Glutamatergic neuron (in vitro differentiated cells): Measurements from ENCODE around the gene PTPRM. TPM values are rescaled to one million over a fixed set of nuclear protein-coding genes. Genes with fewer than 3 reads are reported as not detected.

Source experiments
- DNase-seq: peaks from one replicate; pipeline ENCODE4 v3.0.0; 2022
- H3K27ac Mint-ChIP-seq: one replicate; pipeline ENCODE4 v1.8.0; 2020; ENCODE audit warnings: mild to moderate bottlenecking, mixed read lengths, inconsistent platforms; ENCODE audit not compliant: unreplicated experiment
- H3K27me3 Mint-ChIP-seq: one replicate; pipeline ENCODE4 v1.8.0; 2020; ENCODE audit warnings: mild to moderate bottlenecking, moderate library complexity, mixed read lengths, inconsistent platforms; ENCODE audit not compliant: unreplicated experiment
- H3K36me3 Mint-ChIP-seq: one replicate; pipeline ENCODE4 v1.8.0; 2020; ENCODE audit warnings: mild to moderate bottlenecking, mixed read lengths, inconsistent platforms; ENCODE audit not compliant: unreplicated experiment
- H3K4me1 Mint-ChIP-seq: one replicate; pipeline ENCODE4 v1.8.0; 2020; ENCODE audit warnings: mild to moderate bottlenecking, low read depth, mixed read lengths, inconsistent platforms; ENCODE audit not compliant: unreplicated experiment
- H3K4me3 Mint-ChIP-seq: one replicate; pipeline ENCODE4 v1.8.0; 2020; ENCODE audit warnings: mild to moderate bottlenecking, mixed read lengths, inconsistent platforms; ENCODE audit not compliant: unreplicated experiment
- H3K9me3 Mint-ChIP-seq: one replicate; pipeline ENCODE4 v1.8.0; 2020; ENCODE audit warnings: mild to moderate bottlenecking, moderate library complexity, mixed read lengths, inconsistent platforms; ENCODE audit not compliant: unreplicated experiment
- CTCF ChIP-seq: fragments of 200-600 bp; sonication (generic); IDR thresholded peaks from one replicate; pipeline ENCODE4 v1.5.0; 2021; ENCODE audit not compliant: partially characterized antibody, unreplicated experiment
- total RNA-seq: library from RNA; stranded (reverse); fragmentation: NEBNext Ultra II Directional; extraction: Animal tissue kit (Norgen Biotek cat#: 25700); gene quantifications from one replicate; pipeline ENCODE4 v1.2.1, GENCODE V29; 2021; ENCODE audit not compliant: unreplicated experiment

The PTPRM gene
- total RNA-seq, 1 donor from 2014 or later, result 23.9 TPM

- no peak overlapping the region for H3K27ac Mint-ChIP-seq
- peaks cover 4% of the 10 kb centered on the region for H3K4me1 Mint-ChIP-seq
- no peak for DNase-seq
- H3K27me3 Mint-ChIP-seq, result peaks cover 2% of the 10 kb centered on the region
- peaks cover 5% of the 10 kb centered on the region for H3K9me3 Mint-ChIP-seq
- no peaks in the 10 kb centered on the region for H3K36me3 Mint-ChIP-seq
- TF ChIP-seq CTCF, result no peak
- H3K4me3 Mint-ChIP-seq, result no peak overlapping the region
Observed at GRCh38 chr18:8361941-8362471, 794.9 kb downstream of the PTPRM start.

- Mint-ChIP-seq H3K27ac (no peak overlapping the region), H3K9me3 (peaks cover 2% of the 10 kb centered on the region), H3K4me1 (peaks cover 4% of the 10 kb centered on the region), H3K4me3 (no peak overlapping the region), H3K36me3 (no peaks in the 10 kb centered on the region), H3K27me3 (peaks cover 2% of the 10 kb centered on the region)
- TF ChIP-seq CTCF, result no peak
- DNase-seq, result no peak
Observed at GRCh38 chr18:8362863-8363262, 795.7 kb downstream of the PTPRM start.

- Mint-ChIP-seq H3K27me3 (peaks cover 2% of the 10 kb centered on the region), H3K36me3 (no peaks in the 10 kb centered on the region), H3K4me3 (no peak overlapping the region), H3K27ac (no peak overlapping the region), H3K4me1 (peaks cover 3% of the 10 kb centered on the region), H3K9me3 (peaks cover 2% of the 10 kb centered on the region)
- DNase-seq, result no peak
- no peak for TF ChIP-seq CTCF
Observed at GRCh38 chr18:8364385-8364784, 797.3 kb downstream of the PTPRM start.

- Mint-ChIP-seq H3K27ac (no peak overlapping the region), H3K4me3 (no peak overlapping the region), H3K36me3 (no peaks in the 10 kb centered on the region), H3K9me3 (peaks cover 2% of the 10 kb centered on the region), H3K27me3 (peaks cover 2% of the 10 kb centered on the region), H3K4me1 (peaks cover 3% of the 10 kb centered on the region)
- DNase-seq, result no peak
- TF ChIP-seq CTCF, result no peak
Observed at GRCh38 chr18:8365006-8365405, 797.9 kb downstream of the PTPRM start.

GRCh38 chr18:8365528-8365927 is 798.4 kb downstream of the PTPRM start:
- no peak for TF ChIP-seq CTCF
- Mint-ChIP-seq H3K27ac (no peak overlapping the region), H3K9me3 (peaks cover 2% of the 10 kb centered on the region), H3K27me3 (peaks cover 2% of the 10 kb centered on the region), H3K4me3 (no peak overlapping the region), H3K36me3 (no peaks in the 10 kb centered on the region), H3K4me1 (peaks cover 3% of the 10 kb centered on the region)
- no peak for DNase-seq
